Activated B cell treated with CpG ODN at 0.5 μM for 24 hours (primary cell): Measurements from ENCODE around the gene RBM45. TPM values are rescaled to one million over a fixed set of nuclear protein-coding genes. Genes with fewer than 3 reads are reported as not detected.
"Not testable (repeated sequence)": the region's sequence is repeated elsewhere in the genome, so short reads cannot be mapped to it uniquely, and the experiment has no call there.

ENCODE experiments used
- ATAC-seq: fragments of 200-7000 bp; cut with Tn5 transposase; one replicate; pipeline ENCODE4 v1.10.0; 2021; ENCODE audit warnings: low read depth, mild to moderate bottlenecking, moderate library complexity
- CTCF ChIA-PET: fragments of 350-600 bp; sonication (Branson Sonifier 250); formaldehyde crosslinking; loops from one replicate; lab custom pipeline; 2021; ENCODE audit warnings: antibody characterized with exemption; lab: Charles Lee
- POLR2A ChIA-PET: fragments of 350-600 bp; sonication (Branson Sonifier 250); formaldehyde crosslinking; loops from one replicate; lab custom pipeline; 2021; ENCODE audit warnings: antibody characterized with exemption; lab: Charles Lee
- DNase-seq: peaks from one replicate; pipeline ENCODE4 v3.0.0; 2022
- H3K27ac Mint-ChIP-seq: one replicate; pipeline ENCODE4 v1.8.0; 2020; ENCODE audit warnings: mixed read lengths
- H3K27me3 Mint-ChIP-seq: one replicate; pipeline ENCODE4 v1.8.0; 2021; ENCODE audit warnings: mixed read lengths
- H3K36me3 Mint-ChIP-seq: one replicate; pipeline ENCODE4 v1.8.0; 2021; ENCODE audit warnings: low read depth, mixed read lengths
- H3K4me1 Mint-ChIP-seq: one replicate; pipeline ENCODE4 v1.8.0; 2021; ENCODE audit warnings: mixed read lengths
- H3K4me3 Mint-ChIP-seq: one replicate; pipeline ENCODE4 v1.8.0; 2020; ENCODE audit warnings: mild to moderate bottlenecking, mixed read lengths
- H3K9me3 Mint-ChIP-seq: one replicate; pipeline ENCODE4 v1.8.0; 2020; ENCODE audit warnings: mixed read lengths
- intact Hi-C: fragments of 100-400 bp; cut with micrococcal nuclease; formaldehyde crosslinking; loops from one replicate; pipeline ENCODE4 v1.15.1; 2024
- total RNA-seq: library from RNA; stranded (reverse); gene quantifications from 2 replicates; pipeline ENCODE4 v1.2.3, GENCODE V29; 2022
- TF ChIP-seq, protein P1 (sequence below): fragments of 200-600 bp; IDR thresholded peaks from one replicate; pipeline ENCODE4 v1.8.0; 2022; ENCODE audit warnings: antibody characterized with exemption, mild to moderate bottlenecking

RBM45 gene
- total RNA-seq, 1 donor from 2014 or later, result 17.9 TPM

DNA sequence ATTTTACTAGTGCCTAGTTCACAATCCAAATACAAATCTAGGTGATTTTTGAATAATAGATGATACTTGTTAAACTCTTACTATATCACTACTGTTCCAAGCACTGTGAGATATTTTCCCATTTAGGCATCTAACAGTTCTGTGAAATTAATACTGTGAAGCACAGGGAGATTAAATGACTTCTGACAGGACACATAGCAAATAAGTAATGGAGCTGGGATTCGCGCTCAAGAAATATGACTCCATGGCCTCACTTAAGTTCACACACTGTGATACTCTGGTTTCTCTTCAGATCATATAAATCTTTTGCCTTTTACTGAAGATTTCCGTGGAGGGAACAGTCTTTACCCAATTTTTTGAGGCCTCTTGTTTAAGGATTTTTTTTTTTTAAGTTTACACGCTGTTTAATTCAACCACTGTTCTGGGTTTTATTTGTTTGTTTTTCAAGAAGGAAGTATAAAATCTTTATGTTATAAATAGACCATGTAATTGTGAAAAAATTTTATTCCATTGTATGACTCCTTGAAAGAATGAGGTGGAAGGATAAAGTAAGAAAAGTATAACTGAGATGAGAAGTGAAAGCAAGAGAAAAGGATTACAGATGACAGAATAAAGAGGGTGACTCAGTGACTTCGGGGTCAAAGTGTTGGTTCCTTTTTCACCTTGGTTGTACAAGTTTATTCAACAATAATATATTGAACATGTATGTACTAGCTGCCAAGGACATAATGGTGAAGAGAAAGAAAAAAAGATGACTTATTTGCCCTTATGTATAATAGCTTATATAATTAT, 30.2 kb downstream of the RBM45 start:
- no peak for ATAC-seq
- intact Hi-C loops, result no loop called here
- H3K36me3 Mint-ChIP-seq, result no peaks in the 10 kb centered on the region
- H3K27ac Mint-ChIP-seq, result no peak overlapping the region
- TF ChIP-seq, protein P1, sequence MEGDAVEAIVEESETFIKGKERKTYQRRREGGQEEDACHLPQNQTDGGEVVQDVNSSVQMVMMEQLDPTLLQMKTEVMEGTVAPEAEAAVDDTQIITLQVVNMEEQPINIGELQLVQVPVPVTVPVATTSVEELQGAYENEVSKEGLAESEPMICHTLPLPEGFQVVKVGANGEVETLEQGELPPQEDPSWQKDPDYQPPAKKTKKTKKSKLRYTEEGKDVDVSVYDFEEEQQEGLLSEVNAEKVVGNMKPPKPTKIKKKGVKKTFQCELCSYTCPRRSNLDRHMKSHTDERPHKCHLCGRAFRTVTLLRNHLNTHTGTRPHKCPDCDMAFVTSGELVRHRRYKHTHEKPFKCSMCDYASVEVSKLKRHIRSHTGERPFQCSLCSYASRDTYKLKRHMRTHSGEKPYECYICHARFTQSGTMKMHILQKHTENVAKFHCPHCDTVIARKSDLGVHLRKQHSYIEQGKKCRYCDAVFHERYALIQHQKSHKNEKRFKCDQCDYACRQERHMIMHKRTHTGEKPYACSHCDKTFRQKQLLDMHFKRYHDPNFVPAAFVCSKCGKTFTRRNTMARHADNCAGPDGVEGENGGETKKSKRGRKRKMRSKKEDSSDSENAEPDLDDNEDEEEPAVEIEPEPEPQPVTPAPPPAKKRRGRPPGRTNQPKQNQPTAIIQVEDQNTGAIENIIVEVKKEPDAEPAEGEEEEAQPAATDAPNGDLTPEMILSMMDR, result no peak
- H3K4me3 Mint-ChIP-seq, result no peak overlapping the region
- H3K27me3 Mint-ChIP-seq, result peaks cover 5% of the 10 kb centered on the region
- no peaks in the 10 kb centered on the region for H3K9me3 Mint-ChIP-seq
- no peak for DNase-seq
- no peaks in the 10 kb centered on the region for H3K4me1 Mint-ChIP-seq
- CTCF ChIA-PET, result interaction anchor here (1.3 kb wide), 1 partner anchor 9 kb away, joined by 4 read pairs; no protein-coding TSS in a partner anchor
- POLR2A ChIA-PET, result interaction anchor here (0.5 kb wide), 1 partner anchor 8 kb away, joined by 6 read pairs; no protein-coding TSS in a partner anchor

DNA sequence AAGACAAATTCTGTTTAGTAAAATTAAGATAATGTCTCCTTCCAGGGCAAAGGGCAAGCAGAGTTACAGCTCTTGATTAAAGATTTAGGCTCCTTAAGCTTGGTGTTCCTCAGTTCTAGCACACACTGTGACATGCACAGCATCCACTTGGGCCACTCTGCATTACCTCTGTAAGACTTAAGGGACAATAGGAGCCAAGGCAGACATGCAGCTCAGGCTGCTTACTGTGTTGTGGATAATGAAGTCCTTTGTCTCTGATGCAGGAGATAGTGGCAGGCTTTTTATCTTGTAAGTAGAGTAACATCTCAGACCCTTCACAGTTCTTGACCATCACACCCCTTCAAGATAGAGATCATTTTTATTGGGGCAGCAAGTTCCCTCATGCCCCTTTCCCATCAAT, 31.2 kb downstream of the RBM45 start:
- no peak overlapping the region for H3K27ac Mint-ChIP-seq
- no peak overlapping the region for H3K4me3 Mint-ChIP-seq
- ChIA-PET CTCF (no interaction called here), POLR2A (no interaction called here)
- intact Hi-C loops, result no loop called here
- no peaks in the 10 kb centered on the region for H3K9me3 Mint-ChIP-seq
- no peaks in the 10 kb centered on the region for H3K36me3 Mint-ChIP-seq
- peaks cover 6% of the 10 kb centered on the region for H3K27me3 Mint-ChIP-seq
- ATAC-seq (no peak), DNase-seq (no peak)
- TF ChIP-seq, protein P1, result no peak
- H3K4me1 Mint-ChIP-seq, result no peaks in the 10 kb centered on the region

GRCh38 chr2:178152033-178152432, 39.8 kb downstream of the RBM45 start:
- H3K9me3 Mint-ChIP-seq, result peaks cover 5% of the 10 kb centered on the region
- H3K36me3 Mint-ChIP-seq, result no peaks in the 10 kb centered on the region
- H3K27me3 Mint-ChIP-seq, result peaks cover 18% of the 10 kb centered on the region
- no peaks in the 10 kb centered on the region for H3K4me1 Mint-ChIP-seq
- H3K4me3 Mint-ChIP-seq, result no peak overlapping the region
- no peak overlapping the region for H3K27ac Mint-ChIP-seq
- intact Hi-C loops, result no loop called here
- TF ChIP-seq, protein P1, result no peak
- ChIA-PET CTCF (no interaction called here), POLR2A (no interaction called here)
- DNase-seq, result no peak
- no peak for ATAC-seq

DNA sequence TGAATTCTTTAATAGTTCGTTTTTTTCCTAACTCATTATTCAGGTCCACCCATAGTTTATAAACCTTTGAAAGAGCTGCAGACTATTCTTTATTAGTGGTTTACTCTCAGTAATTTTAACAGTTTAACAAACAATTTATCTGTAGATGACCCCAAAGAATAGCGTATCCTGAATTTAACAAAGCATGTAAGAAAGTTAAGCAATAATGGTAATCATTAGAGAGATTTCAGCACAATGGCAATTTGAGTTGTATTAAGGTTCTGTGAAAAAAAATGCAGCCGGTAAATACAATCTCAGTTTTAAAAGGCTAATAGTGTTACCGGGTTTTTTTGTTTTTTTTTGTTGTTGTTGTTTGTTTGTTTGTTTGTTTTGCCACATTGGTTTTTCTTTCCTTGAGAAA, 40.3 kb downstream of the RBM45 start:
- TF ChIP-seq, protein P1, result no peak
- ChIA-PET POLR2A (no interaction called here), CTCF (no interaction called here)
- peaks cover 18% of the 10 kb centered on the region for H3K27me3 Mint-ChIP-seq
- H3K27ac Mint-ChIP-seq, result no peak overlapping the region
- DNase-seq (no peak), ATAC-seq (no peak)
- H3K36me3 Mint-ChIP-seq, result no peaks in the 10 kb centered on the region
- intact Hi-C loops, result no loop called here
- no peaks in the 10 kb centered on the region for H3K4me1 Mint-ChIP-seq
- H3K4me3 Mint-ChIP-seq, result no peak overlapping the region
- H3K9me3 Mint-ChIP-seq, result peaks cover 5% of the 10 kb centered on the region

- H3K9me3 Mint-ChIP-seq, result peaks cover 5% of the 10 kb centered on the region
- ChIA-PET POLR2A (no interaction called here), CTCF (no interaction called here)
- TF ChIP-seq, protein P1, result no peak
- no peak for DNase-seq
- H3K27me3 Mint-ChIP-seq, result peaks cover 18% of the 10 kb centered on the region
- H3K36me3 Mint-ChIP-seq, result no peaks in the 10 kb centered on the region
- intact Hi-C loops, result no loop called here
- H3K4me1 Mint-ChIP-seq, result no peaks in the 10 kb centered on the region
- no peak overlapping the region for H3K27ac Mint-ChIP-seq
- H3K4me3 Mint-ChIP-seq, result no peak overlapping the region
- ATAC-seq, result no peak
These were observed 40.7 kb downstream of the RBM45 start for GRCh38 chr2:178152977-178153376.

GRCh38 chr2:178153878-178154277, 41.6 kb downstream of the RBM45 start:
- CTCF ChIA-PET, H3K4me1 Mint-ChIP-seq, ATAC-seq, H3K27ac Mint-ChIP-seq, POLR2A ChIA-PET, H3K36me3 Mint-ChIP-seq, intact Hi-C loops, H3K4me3 Mint-ChIP-seq, DNase-seq, H3K9me3 Mint-ChIP-seq: not testable (repeated sequence)
- H3K27me3 Mint-ChIP-seq, result peaks cover 13% of the 10 kb centered on the region
